ENCODE results near the gene LRMDA. TPM values are rescaled to one million over a fixed set of nuclear protein-coding genes. Genes with fewer than 3 reads are reported as not detected.

LRMDA gene
- total and polyA plus RNA-seq, 10 of the 15 experiments (the other 5 are each of a cell fraction or from before 2014, with no cell fraction given) = 0.07 to 0.54 (median 0.29) TPM; not detected in 4

GRCh38 chr10:76245951-76246495 lies 814.6 kb downstream of the LRMDA start (continued):
- TF ChIP-seq TCF7 (IDR thresholded peaks at IDR 0.05; ENCODE audit: borderline replicate concordance) (no peak), IKZF2 (IDR thresholded peaks at IDR 0.05) (peak in 1 of 2 experiments; percentile 19; a peak in 1 of 4 replicates), ZNF274 (IDR thresholded peaks at IDR 0.05; ENCODE audit: insufficient read depth, insufficient read length) (no peak), STAT1 (conservative IDR thresholded peaks at IDR 0.05) (no peak), POU2F2 (IDR thresholded peaks at IDR 0.05; ENCODE audit: borderline replicate concordance, low read depth, low read length) (no peak)

GRCh38 chr10:76248649-76249200 lies 817.3 kb downstream of the LRMDA start:
- SMC1A ChIA-PET (ENCODE audit: uncharacterized antibody, unreplicated experiment) = no interaction called here

More at GRCh38 chr10:76248649-76249200, 817.3 kb downstream of the LRMDA start:
- no peak overlapping the region for H3K4me3 ChIP-seq
- H3K9me3 ChIP-seq (replicated peaks; ENCODE audit: control insufficient read depth, insufficient read depth, low read length) = no peaks in the 10 kb centered on the region
- no peaks in the 10 kb centered on the region for H3K4me1 ChIP-seq (ENCODE audit: control insufficient read depth, insufficient read depth, low read length)
- H3K27me3 ChIP-seq (replicated peaks in 1 of 2; ENCODE audit: control insufficient read depth in 2 of 2, insufficient read depth in 2 of 2, low read length in 1 of 2) = no peaks in the 10 kb centered on the region
- RAD21 ChIA-PET (ENCODE audit: unreplicated experiment) = no interaction called here
- in situ Hi-C loops (cut with MboI) = no loop called here
- H3K36me3 ChIP-seq (ENCODE audit: control insufficient read depth in 2 of 2, insufficient read depth in 2 of 2, low read length in 1 of 2) = no peaks in the 10 kb centered on the region
- no peak overlapping the region for H2AFZ ChIP-seq (ENCODE audit: control insufficient read depth, low read depth, low read length)
- 71% methylated on average over 1 of the region's 1 CpG for WGBS (ENCODE audit: insufficient coverage, insufficient replicate concordance, low lambda C conversion rate, missing lambda C conversion rate)
- H3K27ac ChIP-seq (ENCODE audit: control insufficient read depth, insufficient read depth) = no peak overlapping the region
- no peak overlapping the region for H3K4me2 ChIP-seq (ENCODE audit: control insufficient read depth, insufficient read depth)
- TF ChIP-seq MAX (IDR thresholded peaks at IDR 0.05; ENCODE audit: low read depth, low read length) (no peak), NFXL1 (IDR thresholded peaks at IDR 0.05; ENCODE audit: borderline replicate concordance) (no peak), ASH2L (IDR thresholded peaks at IDR 0.05; ENCODE audit: borderline replicate concordance, low read depth) (no peak), IKZF2 (IDR thresholded peaks at IDR 0.05) (no peak), TAF1 (IDR thresholded peaks at IDR 0.05; ENCODE audit: borderline replicate concordance, low read depth, low read length) (no peak), ZNF207 (IDR thresholded peaks at IDR 0.05; ENCODE audit: borderline replicate concordance) (no peak), USF2 (IDR thresholded peaks at IDR 0.05; ENCODE audit: borderline replicate concordance, low read depth, low read length) (no peak), POLR2AphosphoS5 (IDR thresholded peaks at IDR 0.05; ENCODE audit: low read length) (no peak), CBFB (IDR thresholded peaks at IDR 0.05; ENCODE audit: low read depth) (no peak), MEF2B (IDR thresholded peaks at IDR 0.05; ENCODE audit: partially characterized antibody, poor library complexity, severe bottlenecking) (no peak)
- POLR2A ChIA-PET = no interaction called here
- H4K20me1 ChIP-seq (ENCODE audit: control insufficient read depth, insufficient read depth) = no peaks in the 10 kb centered on the region
- no peak overlapping the region for H3K9ac ChIP-seq (ENCODE audit: control insufficient read depth, insufficient read depth, low read length)
- ATAC-seq (no peak), DNase-seq (ENCODE audit: low read depth, low spot score) (no peak), FAIRE-seq (no peak)
- no peaks in the 10 kb centered on the region for H3K79me2 ChIP-seq (ENCODE audit: control insufficient read depth, insufficient read depth, low read length)
- CTCF ChIA-PET = no interaction called here
- intact Hi-C loops (cut with micrococcal nuclease; ENCODE audit: unreplicated experiment) = no loop called here
- no TSS peak for BruUV-seq (replicated peaks)

Measured in GM12878 (cell line).